ENCODE results near the gene SCN8A.

SCN8A gene

DNA sequence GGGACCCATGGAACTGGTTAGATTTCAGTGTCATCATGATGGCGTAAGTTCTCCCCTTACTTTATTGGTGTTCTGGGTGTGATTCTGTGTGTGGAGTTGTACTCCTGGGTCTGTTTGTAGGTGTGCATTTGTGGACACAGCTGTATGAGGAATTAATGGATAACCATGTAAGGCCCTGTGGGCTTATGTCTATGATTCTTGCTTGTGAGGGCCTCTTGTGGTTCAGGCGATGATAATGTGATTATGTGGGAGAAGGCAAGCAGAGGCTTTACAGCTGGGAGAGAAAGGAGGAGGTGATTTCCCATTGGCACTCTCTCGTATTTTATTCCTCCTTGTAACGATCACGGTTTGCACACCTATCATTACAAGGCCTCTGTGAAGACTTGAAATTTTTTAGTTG, 96.1 kb downstream of the SCN8A start:
- Histone ChIP-seq H3K79me2 (ENCODE audit: control insufficient read depth, insufficient read depth, low read length, unreplicated experiment) (no peaks in the 10 kb centered on the region), H3K27ac (ENCODE audit: low read depth, low read length) (peak overlapping the region; percentile 45), H2AFZ (ENCODE audit: low read length, unreplicated experiment) (no peak overlapping the region), H3K27me3 (ENCODE audit: insufficient read depth, low read length) (no peaks in the 10 kb centered on the region), H3K36me3 (ENCODE audit: insufficient read depth, low read length) (no peaks in the 10 kb centered on the region), H3K4me3 (ENCODE audit: low read depth, low read length) (peak overlapping the region; percentile 45), H3K4me1 (ENCODE audit: control insufficient read depth, insufficient read depth, low read length, unreplicated experiment) (peaks cover 51% of the 10 kb centered on the region)

DNA sequence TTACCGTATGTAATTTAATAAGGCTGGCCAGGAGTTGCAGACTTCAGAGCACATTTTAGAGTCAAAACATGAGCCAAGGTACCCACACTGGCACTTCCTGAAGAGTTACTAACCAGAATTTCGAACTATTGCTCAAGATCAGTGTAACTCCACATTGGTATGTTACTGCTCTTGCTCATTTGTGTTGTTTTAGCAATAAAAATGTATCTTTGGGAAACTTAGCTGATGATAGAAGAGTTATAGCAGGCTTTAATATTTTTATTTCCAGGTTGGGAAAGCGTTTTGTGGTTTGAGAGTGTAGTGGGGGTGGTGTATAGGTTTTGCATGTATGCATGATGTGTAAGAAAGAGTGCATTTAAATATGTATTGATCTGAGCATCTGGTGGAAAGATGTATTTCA, 96.6 kb downstream of the SCN8A start:
- Histone ChIP-seq H3K4me1 (ENCODE audit: control insufficient read depth, insufficient read depth, low read length, unreplicated experiment) (peaks cover 51% of the 10 kb centered on the region), H3K36me3 (ENCODE audit: insufficient read depth, low read length) (no peaks in the 10 kb centered on the region), H3K27me3 (ENCODE audit: insufficient read depth, low read length) (no peaks in the 10 kb centered on the region), H3K4me3 (ENCODE audit: low read depth, low read length) (peak overlapping the region; percentile 45), H3K27ac (ENCODE audit: low read depth, low read length) (peak overlapping the region; percentile 45), H3K79me2 (ENCODE audit: control insufficient read depth, insufficient read depth, low read length, unreplicated experiment) (no peaks in the 10 kb centered on the region), H2AFZ (ENCODE audit: low read length, unreplicated experiment) (no peak overlapping the region)

- Histone ChIP-seq H3K4me3 (ENCODE audit: low read depth, low read length) (no peak overlapping the region), H2AFZ (ENCODE audit: low read length, unreplicated experiment) (no peak overlapping the region), H3K36me3 (ENCODE audit: insufficient read depth, low read length) (no peaks in the 10 kb centered on the region), H3K4me1 (ENCODE audit: control insufficient read depth, insufficient read depth, low read length, unreplicated experiment) (peaks cover 28% of the 10 kb centered on the region), H3K79me2 (ENCODE audit: control insufficient read depth, insufficient read depth, low read length, unreplicated experiment) (no peaks in the 10 kb centered on the region), H3K27me3 (ENCODE audit: insufficient read depth, low read length) (no peaks in the 10 kb centered on the region), H3K27ac (ENCODE audit: low read depth, low read length) (no peak overlapping the region)
These were observed 99.0 kb downstream of the SCN8A start for GRCh38 chr12:51689983-51690382.

DNA sequence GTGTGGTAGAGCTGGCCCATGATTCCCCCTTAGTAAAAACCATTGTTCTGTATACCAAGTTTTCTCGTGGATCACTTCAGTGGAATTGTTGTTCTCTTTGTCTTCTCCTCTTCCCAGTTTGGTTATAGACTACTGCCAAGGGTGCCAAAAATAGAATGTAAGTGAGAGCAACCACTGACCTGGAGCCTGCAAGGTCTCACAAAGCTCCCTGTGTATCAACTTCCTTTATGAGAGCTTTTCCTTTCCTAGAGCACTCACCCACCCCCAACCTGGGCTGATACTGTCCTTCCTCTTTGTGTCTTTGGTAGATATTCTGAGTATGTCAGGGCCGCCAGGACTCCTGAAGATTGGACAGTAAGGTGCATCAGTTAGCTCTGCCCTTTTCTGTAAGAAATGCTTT, 101.0 kb downstream of the SCN8A start:
- H3K27ac ChIP-seq (ENCODE audit: low read depth, low read length) = no peak overlapping the region
- no peaks in the 10 kb centered on the region for H3K36me3 ChIP-seq (ENCODE audit: insufficient read depth, low read length)
- H3K4me3 ChIP-seq (ENCODE audit: low read depth, low read length) = no peak overlapping the region
- no peak overlapping the region for H2AFZ ChIP-seq (ENCODE audit: low read length, unreplicated experiment)
- no peaks in the 10 kb centered on the region for H3K79me2 ChIP-seq (ENCODE audit: control insufficient read depth, insufficient read depth, low read length, unreplicated experiment)
- H3K27me3 ChIP-seq (ENCODE audit: insufficient read depth, low read length) = no peaks in the 10 kb centered on the region
- H3K4me1 ChIP-seq (ENCODE audit: control insufficient read depth, insufficient read depth, low read length, unreplicated experiment) = peaks cover 16% of the 10 kb centered on the region

DNA sequence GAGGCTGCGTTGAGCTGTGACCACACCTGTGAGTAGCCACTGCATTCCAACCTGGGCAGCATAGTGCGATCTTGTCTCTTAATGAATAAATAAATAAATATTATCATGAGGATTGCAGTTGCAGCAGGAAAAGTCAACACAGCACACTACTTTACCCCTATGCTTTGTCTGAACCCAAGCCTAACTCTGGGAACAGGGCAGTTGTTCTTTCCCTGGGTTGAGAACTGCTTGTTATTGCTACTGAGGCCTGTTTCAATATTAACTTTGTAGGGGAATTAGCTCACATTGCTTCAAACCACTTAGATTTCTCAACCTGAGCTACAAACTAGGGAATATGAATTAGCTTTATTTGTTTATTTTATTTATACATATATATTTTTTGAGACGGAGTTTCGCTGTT, 102.5 kb downstream of the SCN8A start:
- H3K4me1 ChIP-seq (ENCODE audit: control insufficient read depth, insufficient read depth, low read length, unreplicated experiment) = peaks cover under 1% of the 10 kb centered on the region
- H3K4me3 ChIP-seq (ENCODE audit: low read depth, low read length) = no peak overlapping the region
- H3K36me3 ChIP-seq (ENCODE audit: insufficient read depth, low read length) = no peaks in the 10 kb centered on the region
- no peaks in the 10 kb centered on the region for H3K79me2 ChIP-seq (ENCODE audit: control insufficient read depth, insufficient read depth, low read length, unreplicated experiment)
- no peak overlapping the region for H3K27ac ChIP-seq (ENCODE audit: low read depth, low read length)
- H2AFZ ChIP-seq (ENCODE audit: low read length, unreplicated experiment) = no peak overlapping the region
- H3K27me3 ChIP-seq (ENCODE audit: insufficient read depth, low read length) = no peaks in the 10 kb centered on the region

DNA sequence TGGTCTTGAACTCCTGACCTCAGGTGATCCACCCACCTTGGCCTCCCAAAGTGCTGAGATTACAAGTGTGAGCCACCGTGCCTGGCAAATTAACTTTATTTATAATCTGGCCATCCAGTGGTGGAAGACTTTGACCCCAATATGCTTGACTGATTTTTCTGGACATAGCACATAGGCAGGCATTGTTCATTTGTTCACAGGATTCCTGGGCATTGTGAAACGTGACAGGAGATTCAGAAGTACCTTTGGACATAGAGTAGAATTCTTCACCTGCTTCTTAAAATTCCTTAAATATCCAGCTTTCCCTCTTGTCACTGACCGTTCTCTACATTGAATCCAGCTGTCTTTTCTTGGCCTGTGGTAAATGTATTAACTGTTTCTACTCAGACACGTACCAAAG, 103.1 kb downstream of the SCN8A start:
- Histone ChIP-seq H3K36me3 (ENCODE audit: insufficient read depth, low read length) (no peaks in the 10 kb centered on the region), H3K79me2 (ENCODE audit: control insufficient read depth, insufficient read depth, low read length, unreplicated experiment) (no peaks in the 10 kb centered on the region), H3K27me3 (ENCODE audit: insufficient read depth, low read length) (no peaks in the 10 kb centered on the region), H3K4me1 (ENCODE audit: control insufficient read depth, insufficient read depth, low read length, unreplicated experiment) (no peaks in the 10 kb centered on the region), H3K27ac (ENCODE audit: low read depth, low read length) (no peak overlapping the region), H2AFZ (ENCODE audit: low read length, unreplicated experiment) (no peak overlapping the region), H3K4me3 (ENCODE audit: low read depth, low read length) (no peak overlapping the region)

DNA sequence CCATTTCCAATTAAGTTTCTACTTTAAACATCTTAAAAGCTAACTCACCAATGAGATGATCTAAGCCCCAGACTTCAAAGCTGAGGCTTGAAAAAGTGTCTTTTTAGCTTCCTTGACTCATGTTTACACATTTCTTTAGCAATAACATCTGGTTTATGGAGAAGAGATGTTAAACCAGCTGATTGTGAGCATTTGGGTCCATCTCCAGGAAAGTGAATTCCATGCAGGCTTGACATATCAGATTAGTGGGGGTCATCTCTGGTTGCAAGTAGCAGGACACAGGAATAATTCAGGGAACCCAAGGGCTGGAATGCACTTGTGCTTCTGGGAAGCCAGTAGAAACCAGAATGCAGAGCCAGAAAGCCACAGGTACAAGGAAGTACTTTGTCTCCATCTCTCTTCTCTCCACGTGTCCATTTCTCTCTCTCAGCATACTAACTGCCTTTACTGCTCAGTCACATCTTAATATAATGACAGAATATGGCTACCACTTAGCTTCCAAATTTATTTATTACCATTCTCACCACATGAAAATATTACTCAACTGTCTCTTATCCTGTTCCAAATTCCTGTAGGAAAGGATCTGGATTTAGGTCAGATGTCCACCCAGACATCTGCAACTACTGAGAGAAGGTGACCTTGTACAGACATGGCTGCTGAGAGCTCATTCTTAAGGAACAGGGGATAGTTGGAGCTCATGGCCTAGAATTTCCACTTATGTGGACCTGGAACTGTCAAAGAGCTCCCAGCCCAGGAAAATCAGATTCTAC, 104.4 kb downstream of the SCN8A start:
- Histone ChIP-seq H3K4me1 (ENCODE audit: control insufficient read depth, insufficient read depth, low read length, unreplicated experiment) (no peaks in the 10 kb centered on the region), H3K27ac (ENCODE audit: low read depth, low read length) (no peak overlapping the region)

DNA sequence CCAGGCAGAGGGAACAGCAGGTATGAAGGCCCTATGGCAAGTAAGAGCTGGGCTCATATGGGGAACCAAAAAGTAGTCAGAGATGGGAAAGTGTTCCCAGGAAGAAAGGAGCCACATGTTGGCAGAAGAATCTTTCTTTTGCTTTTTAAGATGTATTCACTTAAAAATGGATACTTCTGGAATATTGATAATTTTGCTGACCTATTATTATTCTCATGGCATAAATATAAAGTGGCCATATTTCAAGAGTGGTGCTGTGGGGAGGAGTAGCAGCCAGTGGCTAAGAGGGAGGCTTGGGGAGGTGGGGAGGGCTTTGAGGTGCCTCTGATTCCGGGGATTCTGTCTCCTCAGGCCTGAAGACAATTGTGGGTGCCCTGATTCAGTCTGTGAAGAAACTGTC, 108.2 kb downstream of the SCN8A start:
- Histone ChIP-seq H3K4me3 (ENCODE audit: low read depth, low read length) (no peak overlapping the region), H3K27ac (ENCODE audit: low read depth, low read length) (no peak overlapping the region), H2AFZ (ENCODE audit: low read length, unreplicated experiment) (no peak overlapping the region), H3K4me1 (ENCODE audit: control insufficient read depth, insufficient read depth, low read length, unreplicated experiment) (no peaks in the 10 kb centered on the region), H3K27me3 (ENCODE audit: insufficient read depth, low read length) (no peaks in the 10 kb centered on the region), H3K36me3 (ENCODE audit: insufficient read depth, low read length) (no peaks in the 10 kb centered on the region; the same call in 1 of the 2 replicates), H3K79me2 (ENCODE audit: control insufficient read depth, insufficient read depth, low read length, unreplicated experiment) (no peaks in the 10 kb centered on the region)

More for the DNA sequence above, 104.4 kb downstream of the SCN8A start:
- no peaks in the 10 kb centered on the region for H3K27me3 ChIP-seq (ENCODE audit: insufficient read depth, low read length)
- H2AFZ ChIP-seq (ENCODE audit: low read length, unreplicated experiment) = no peak overlapping the region
- no peak overlapping the region for H3K4me3 ChIP-seq (ENCODE audit: low read depth, low read length)
- no peaks in the 10 kb centered on the region for H3K79me2 ChIP-seq (ENCODE audit: control insufficient read depth, insufficient read depth, low read length, unreplicated experiment)
- no peaks in the 10 kb centered on the region for H3K36me3 ChIP-seq (ENCODE audit: insufficient read depth, low read length)

DNA sequence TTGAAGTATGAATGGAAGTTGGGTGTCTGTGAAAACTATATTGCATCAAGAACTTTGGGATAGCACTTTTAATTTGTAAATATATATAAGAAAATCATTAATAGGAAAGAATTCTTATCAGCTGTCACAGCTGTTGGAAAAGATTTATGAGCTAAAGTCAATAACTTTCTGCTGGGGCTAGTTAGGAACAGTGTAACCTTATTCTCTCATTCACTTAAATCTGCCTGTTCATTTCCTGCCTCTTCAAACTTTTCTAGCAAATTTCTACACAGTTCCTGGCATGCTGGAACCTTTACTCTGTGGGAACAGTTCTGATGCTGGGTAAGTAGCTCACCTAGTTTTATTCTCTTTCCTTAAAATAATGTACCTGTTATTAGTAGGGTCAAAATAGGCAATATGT, 109.9 kb downstream of the SCN8A start:
- Histone ChIP-seq H3K36me3 (ENCODE audit: insufficient read depth, low read length) (no peaks in the 10 kb centered on the region; the same call in 1 of the 2 replicates), H3K4me1 (ENCODE audit: control insufficient read depth, insufficient read depth, low read length, unreplicated experiment) (peaks cover 9% of the 10 kb centered on the region), H3K27me3 (ENCODE audit: insufficient read depth, low read length) (no peaks in the 10 kb centered on the region), H3K4me3 (ENCODE audit: low read depth, low read length) (no peak overlapping the region), H2AFZ (ENCODE audit: low read length, unreplicated experiment) (no peak overlapping the region), H3K27ac (ENCODE audit: low read depth, low read length) (no peak overlapping the region), H3K79me2 (ENCODE audit: control insufficient read depth, insufficient read depth, low read length, unreplicated experiment) (no peaks in the 10 kb centered on the region)

DNA sequence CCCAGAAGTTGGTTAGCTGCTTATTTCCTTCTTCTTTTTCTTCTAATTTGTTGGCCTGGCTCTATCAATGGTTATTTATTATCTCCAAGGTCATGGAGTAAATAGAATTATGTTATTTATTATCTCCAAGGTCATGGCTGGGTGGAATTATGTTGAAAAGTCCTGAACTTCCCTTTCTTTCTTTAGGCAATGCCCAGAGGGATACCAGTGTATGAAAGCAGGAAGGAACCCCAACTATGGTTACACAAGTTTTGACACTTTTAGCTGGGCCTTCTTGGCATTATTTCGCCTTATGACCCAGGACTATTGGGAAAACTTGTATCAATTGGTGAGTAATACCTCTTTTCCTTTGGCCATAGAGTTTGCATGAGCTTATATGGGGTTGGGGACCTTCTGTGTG, 111.6 kb downstream of the SCN8A start:
- Histone ChIP-seq H3K27ac (ENCODE audit: low read depth, low read length) (no peak overlapping the region), H3K4me1 (ENCODE audit: control insufficient read depth, insufficient read depth, low read length, unreplicated experiment) (peaks cover 12% of the 10 kb centered on the region), H3K4me3 (ENCODE audit: low read depth, low read length) (no peak overlapping the region), H3K79me2 (ENCODE audit: control insufficient read depth, insufficient read depth, low read length, unreplicated experiment) (no peaks in the 10 kb centered on the region), H3K36me3 (ENCODE audit: insufficient read depth, low read length) (peaks cover 9% of the 10 kb centered on the region; the same call in 1 of the 2 replicates), H2AFZ (ENCODE audit: low read length, unreplicated experiment) (no peak overlapping the region), H3K27me3 (ENCODE audit: insufficient read depth, low read length) (no peaks in the 10 kb centered on the region)

DNA sequence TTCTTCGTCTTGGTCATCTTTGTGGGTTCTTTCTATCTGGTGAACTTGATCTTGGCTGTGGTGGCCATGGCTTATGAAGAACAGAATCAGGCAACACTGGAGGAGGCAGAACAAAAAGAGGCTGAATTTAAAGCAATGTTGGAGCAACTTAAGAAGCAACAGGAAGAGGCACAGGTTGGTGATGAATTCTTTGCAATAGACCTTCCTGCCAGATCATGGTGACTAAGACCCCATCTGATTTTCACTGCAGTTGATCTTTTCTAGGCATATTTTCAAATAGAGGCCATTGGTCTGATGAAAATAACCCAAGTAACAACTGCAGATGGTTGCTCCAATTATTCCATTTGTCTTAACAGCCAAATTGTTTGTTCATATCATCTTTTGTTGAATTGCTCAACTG, 114.4 kb downstream of the SCN8A start:
- Histone ChIP-seq H3K36me3 (ENCODE audit: insufficient read depth, low read length) (peaks cover 9% of the 10 kb centered on the region; the same call in 1 of the 2 replicates), H2AFZ (ENCODE audit: low read length, unreplicated experiment) (no peak overlapping the region), H3K27me3 (ENCODE audit: insufficient read depth, low read length) (no peaks in the 10 kb centered on the region), H3K4me1 (ENCODE audit: control insufficient read depth, insufficient read depth, low read length, unreplicated experiment) (peaks cover 12% of the 10 kb centered on the region), H3K27ac (ENCODE audit: low read depth, low read length) (no peak overlapping the region), H3K4me3 (ENCODE audit: low read depth, low read length) (no peak overlapping the region), H3K79me2 (ENCODE audit: control insufficient read depth, insufficient read depth, low read length, unreplicated experiment) (no peaks in the 10 kb centered on the region)

All from ACC112 (cell line).